Measurements from ENCODE around the gene C6orf136.

C6orf136 gene

GRCh38 chr6:30686908-30687658 lies 40.1 kb downstream of the C6orf136 start:
- DNase-seq (ENCODE audit: low read depth) = peak; percentile 76

- DNase-seq (ENCODE audit: low read depth) = no peak
These were observed 40.9 kb downstream of the C6orf136 start for GRCh38 chr6:30687659-30688431.

DNA sequence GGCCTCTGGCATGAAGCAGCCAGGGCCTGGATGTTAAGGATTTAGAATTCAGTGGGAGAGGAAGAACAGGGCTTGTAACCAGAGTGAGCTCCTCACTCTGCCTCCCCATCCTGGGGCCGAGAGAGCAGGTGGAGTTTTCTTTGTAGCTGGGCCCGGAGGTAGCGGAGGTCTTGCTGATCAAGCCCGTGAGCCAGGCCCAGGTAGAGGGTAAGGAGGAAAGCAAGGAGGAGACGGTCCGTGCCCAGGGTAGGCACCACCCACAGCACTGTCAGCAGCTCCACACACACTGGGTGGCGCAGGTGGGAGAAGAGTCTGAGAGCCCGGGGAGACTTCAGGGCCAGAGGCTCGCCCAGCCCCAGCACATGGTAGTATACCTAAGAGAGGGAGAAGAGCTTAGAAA lies 41.6 kb downstream of the C6orf136 start:
- DNase-seq (ENCODE audit: low read depth) = no peak

- DNase-seq (ENCODE audit: low read depth) = no peak
These were observed 42.3 kb downstream of the C6orf136 start for GRCh38 chr6:30689022-30689865.

GRCh38 chr6:30689985-30690384 lies 43.1 kb downstream of the C6orf136 start:
- no peak for DNase-seq (ENCODE audit: low read depth)

DNA sequence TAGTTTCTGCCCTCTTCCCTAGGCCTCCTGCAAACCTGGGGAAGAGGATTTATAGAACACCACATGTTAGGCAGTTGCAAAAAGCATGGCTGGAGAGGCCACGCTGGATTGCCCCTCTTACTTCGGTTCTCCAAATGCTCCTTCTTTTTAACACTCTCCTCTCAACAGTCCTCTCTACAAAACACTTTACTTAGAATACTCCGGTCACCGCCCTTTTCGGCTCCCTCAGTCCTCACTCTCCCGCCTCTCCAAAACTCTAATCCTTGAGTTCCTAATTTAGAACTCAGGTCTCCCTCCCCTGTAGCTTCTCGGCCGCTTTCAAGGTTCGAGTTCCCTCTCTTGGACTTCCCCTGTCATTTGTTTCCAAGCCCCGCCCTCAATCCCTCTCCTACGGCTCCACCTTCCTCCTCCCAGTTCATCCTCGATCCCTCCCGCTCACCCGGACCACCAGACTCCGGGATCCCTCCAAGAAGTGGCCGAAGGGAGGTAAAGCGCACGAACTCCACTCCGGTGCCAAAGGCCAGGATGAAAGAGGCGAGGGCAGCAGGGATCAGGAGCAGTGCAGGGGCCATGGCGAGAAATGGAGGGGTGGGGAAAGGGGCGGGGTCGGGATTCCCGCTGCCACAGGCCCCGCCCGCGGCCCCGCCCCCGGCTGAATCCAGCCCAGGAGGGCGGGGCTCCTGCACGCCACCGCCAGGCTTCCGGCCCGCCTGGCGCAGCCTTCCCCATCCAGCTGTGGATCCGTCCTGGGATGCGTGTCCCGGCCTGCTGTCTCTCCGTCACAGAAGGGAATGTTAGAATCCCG lies 43.7 kb downstream of the C6orf136 start, which contains the start of gene NRM:
Gene NRM, minus strand, starts transcription at position 582 of the 805 bp plus-strand sequence. Its CDS starts 10 bp downstream, at position 572.
- DNase-seq (ENCODE audit: low read depth) = peak; percentile 61

DNA sequence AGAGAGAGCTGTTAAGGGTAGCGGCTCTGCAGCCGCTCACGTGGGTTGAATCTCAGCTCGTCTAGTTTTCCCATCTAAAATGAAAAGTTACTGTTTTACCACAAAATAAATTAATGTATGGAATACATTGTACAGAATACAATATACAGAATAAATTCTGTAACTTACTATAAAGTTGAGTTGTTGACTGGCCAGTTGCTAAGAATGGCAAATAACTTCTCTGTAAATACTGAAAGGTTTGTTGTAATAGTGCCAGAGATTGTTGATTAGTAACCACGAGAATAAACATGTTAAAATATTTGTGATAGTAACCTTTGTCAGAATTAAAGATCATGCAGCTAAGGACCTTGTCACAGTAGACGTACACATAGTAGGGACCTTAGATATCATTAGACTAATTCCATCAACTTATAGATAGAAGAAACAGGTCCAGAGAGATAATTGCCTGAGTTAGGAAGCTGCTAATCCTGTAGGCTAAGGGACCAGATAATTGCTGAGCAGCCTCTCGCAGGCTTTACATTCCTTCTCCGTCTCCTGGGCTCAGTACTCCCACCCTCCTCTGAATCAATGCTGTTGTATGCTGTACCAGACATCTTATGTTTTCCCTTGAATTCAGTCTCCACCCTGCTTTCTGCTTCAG lies 44.4 kb downstream of the C6orf136 start:
- DNase-seq (ENCODE audit: low read depth) = no peak

GRCh38 chr6:30696432-30696831 lies 49.5 kb downstream of the C6orf136 start:
- DNase-seq (ENCODE audit: low read depth) = no peak

DNA sequence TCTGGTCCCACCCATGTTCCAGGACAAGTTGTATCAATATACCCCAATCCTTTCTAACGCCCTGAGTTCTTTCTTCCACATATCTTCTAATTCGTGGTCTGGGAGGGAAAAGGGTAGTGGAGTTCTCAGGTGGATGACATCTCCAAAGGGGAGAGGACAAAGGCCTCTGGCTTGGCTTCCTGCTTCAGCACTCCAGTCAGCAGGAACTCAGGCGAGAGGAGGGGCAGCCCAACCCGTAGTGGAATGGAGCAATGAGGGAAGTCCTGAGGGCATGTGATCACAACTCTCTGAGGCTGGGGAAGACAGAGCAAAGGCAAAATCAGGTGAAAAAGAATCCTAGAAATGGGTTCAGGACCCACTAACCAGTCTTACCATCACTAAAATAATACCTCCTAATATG lies 53.4 kb downstream of the C6orf136 start:
- DNase-seq (ENCODE audit: low read depth) = no peak

All from T-helper 22 cell (primary cell).